MCF 10A (cell line): ENCODE data around the gene PRPF4. TPM values are rescaled to one million over a fixed set of nuclear protein-coding genes. Genes with fewer than 3 reads are reported as not detected.

ENCODE experiments used
- Bru-seq: library from RNA; stranded (reverse); fragments of 400-500 nt; gene quantifications from one replicate; lab custom pipeline; 2021; lab: Mats Ljungman, UMichigan
- BruChase-seq, 2 experiments: library from RNA; stranded (reverse); fragments of 400-500 nt; gene quantifications; one replicate each; lab custom pipeline; 2021; lab: Mats Ljungman, UMichigan
- BruUV-seq: library from RNA; stranded (reverse); fragments of 400-500 nt; replicated peaks from 2 replicates; lab custom pipeline; 2021; lab: Mats Ljungman, UMichigan
- CTCF ChIA-PET: fragments of 300-600 bp; sonication (Branson Sonifier 250); formaldehyde crosslinking; extraction: SDS; loops from one replicate; lab custom pipeline; 2021; ENCODE audit warnings: antibody characterized with exemption, inconsistent platforms; lab: Yijun Ruan, JAX
- POLR2A ChIA-PET: fragments of 300-600, 350-650 bp; sonication (Branson Sonifier 250); formaldehyde crosslinking; extraction: SDS; loops from one replicate; lab custom pipeline; 2020; ENCODE audit warnings: antibody characterized with exemption, inconsistent platforms; lab: Yijun Ruan, JAX
- DNase-seq: peaks from one replicate; pipeline ENCODE4 v3.0.0-alpha.2; 2018; ENCODE audit not compliant: unreplicated experiment
- H3K27ac Mint-ChIP-seq: one replicate; pipeline ENCODE4 v1.8.0; 2022; ENCODE audit warnings: mild to moderate bottlenecking, low read depth, mixed read lengths; ENCODE audit not compliant: unreplicated experiment
- H3K27me3 Mint-ChIP-seq: one replicate; pipeline ENCODE4 v1.8.0; 2022; ENCODE audit warnings: mixed read lengths; ENCODE audit not compliant: insufficient read depth, unreplicated experiment
- H3K36me3 Mint-ChIP-seq: one replicate; pipeline ENCODE4 v1.8.0; 2022; ENCODE audit warnings: mild to moderate bottlenecking, moderate library complexity, mixed read lengths; ENCODE audit not compliant: insufficient read depth, unreplicated experiment
- H3K4me1 Mint-ChIP-seq: one replicate; pipeline ENCODE4 v1.8.0; 2022; ENCODE audit warnings: mixed read lengths; ENCODE audit not compliant: insufficient read depth, unreplicated experiment
- H3K4me3 Mint-ChIP-seq: one replicate; pipeline ENCODE4 v1.8.0; 2022; ENCODE audit warnings: mild to moderate bottlenecking, moderate library complexity, mixed read lengths; ENCODE audit not compliant: unreplicated experiment
- H3K9me3 Mint-ChIP-seq: one replicate; pipeline ENCODE4 v1.8.0; 2022; ENCODE audit warnings: mixed read lengths; ENCODE audit not compliant: unreplicated experiment
- intact Hi-C: fragments of 100-400 bp; cut with micrococcal nuclease; formaldehyde crosslinking; loops from 2 replicates; pipeline ENCODE4 v1.14.1; 2022
- long read RNA-seq: library from polyadenylated mRNA; stranded (forward); transcript quantifications from one replicate; pipeline ENCODE4 v2.0.0, GENCODE V29; 2022
- total RNA-seq: library from RNA; stranded (reverse); gene quantifications from 2 replicates; pipeline ENCODE4 v1.2.3, GENCODE V29; 2022
- TF ChIP-seq, protein P1 (sequence below): fragments of 200-600 bp; IDR thresholded peaks from one replicate; pipeline ENCODE4 v1.8.0; 2022; ENCODE audit warnings: antibody characterized with exemption, mild to moderate bottlenecking; ENCODE audit not compliant: unreplicated experiment

Gene PRPF4
- total RNA-seq (35.6 and 37.3 TPM in 2 replicates), Bru-seq, nascent RNA (percentile 83 among the genes with signal in this experiment), BruChase-seq, experiment 1, labeled RNA remaining after a 6-hour chase (percentile 90 among the genes with signal in this experiment), BruChase-seq, experiment 2, labeled RNA remaining after a 2-hour chase (percentile 87 among the genes with signal in this experiment)
- long read RNA-seq, transcript PRPF4-201 (14 exons, 2,787 nt) = minor isoform, 13 of 92 reads
- long read RNA-seq, transcript PRPF4-202 (14 exons, 3,212 nt) = major isoform, 67 of 92 reads
- long read RNA-seq, partial matches to known transcripts = 10 of 92 reads
- long read RNA-seq, other reads (novel, unspliced or antisense) = 2 of 92 reads

GRCh38 chr9:113275157-113276131, at the start of gene PRPF4, which contains the start of gene CDC26:
Gene PRPF4, plus strand, starts transcription at chr9:113275658. Its CDS starts 86 bp downstream, at chr9:113275744.
Gene CDC26, minus strand, starts transcription at chr9:113275572. Its CDS starts 3,065 bp downstream, at chr9:113272507.
- ChIA-PET CTCF (interaction anchor here (0.6 to 7.2 kb wide), 36 partner anchors 7 to 1070 kb away, joined by 3 to 141 read pairs (median 4); partner anchors contain the start of genes ALAD, C9orf43, FKBP15 and HDHD3), POLR2A (interaction anchor here (0.6 to 8.1 kb wide), 34 partner anchors 8 to 947 kb away, joined by 3 to 99 read pairs (median 4); partner anchors contain the start of genes ALAD, C9orf43, FKBP15 and HDHD3)
- Mint-ChIP-seq H3K36me3 (peaks cover 67% of the 10 kb centered on the region), H3K4me1 (peaks cover 14% of the 10 kb centered on the region), H3K27ac (no peak within 1 kb of the TSS), H3K27me3 (no peaks in the 10 kb centered on the region), H3K9me3 (no peaks in the 10 kb centered on the region), H3K4me3 (no peak within 1 kb of the TSS)
- TF ChIP-seq, protein P1, sequence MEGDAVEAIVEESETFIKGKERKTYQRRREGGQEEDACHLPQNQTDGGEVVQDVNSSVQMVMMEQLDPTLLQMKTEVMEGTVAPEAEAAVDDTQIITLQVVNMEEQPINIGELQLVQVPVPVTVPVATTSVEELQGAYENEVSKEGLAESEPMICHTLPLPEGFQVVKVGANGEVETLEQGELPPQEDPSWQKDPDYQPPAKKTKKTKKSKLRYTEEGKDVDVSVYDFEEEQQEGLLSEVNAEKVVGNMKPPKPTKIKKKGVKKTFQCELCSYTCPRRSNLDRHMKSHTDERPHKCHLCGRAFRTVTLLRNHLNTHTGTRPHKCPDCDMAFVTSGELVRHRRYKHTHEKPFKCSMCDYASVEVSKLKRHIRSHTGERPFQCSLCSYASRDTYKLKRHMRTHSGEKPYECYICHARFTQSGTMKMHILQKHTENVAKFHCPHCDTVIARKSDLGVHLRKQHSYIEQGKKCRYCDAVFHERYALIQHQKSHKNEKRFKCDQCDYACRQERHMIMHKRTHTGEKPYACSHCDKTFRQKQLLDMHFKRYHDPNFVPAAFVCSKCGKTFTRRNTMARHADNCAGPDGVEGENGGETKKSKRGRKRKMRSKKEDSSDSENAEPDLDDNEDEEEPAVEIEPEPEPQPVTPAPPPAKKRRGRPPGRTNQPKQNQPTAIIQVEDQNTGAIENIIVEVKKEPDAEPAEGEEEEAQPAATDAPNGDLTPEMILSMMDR = no peak
- intact Hi-C loops = loop anchor here (1.0 to 2.0 kb wide), 2 partner anchors 54 to 125 kb away; partner anchors contain the start of genes FKBP15, SLC31A1 and SLC31A2
- BruUV-seq = TSS peak; percentile 75
- peak; percentile 97 for DNase-seq

- H3K27me3 Mint-ChIP-seq = no peaks in the 10 kb centered on the region
- H3K4me3 Mint-ChIP-seq = no peak overlapping the region
- no peak for DNase-seq
- no TSS peak for BruUV-seq
- peaks cover 12% of the 10 kb centered on the region for H3K4me1 Mint-ChIP-seq
- CTCF ChIA-PET = no interaction called here
- POLR2A ChIA-PET = no interaction called here
- H3K27ac Mint-ChIP-seq = no peak overlapping the region
- H3K9me3 Mint-ChIP-seq = no peaks in the 10 kb centered on the region
- TF ChIP-seq, protein P1 = no peak
- H3K36me3 Mint-ChIP-seq = peaks cover 26% of the 10 kb centered on the region
- intact Hi-C loops = no loop called here
Measured at GRCh38 chr9:113227436-113227835, 48.0 kb upstream of the PRPF4 start.

GRCh38 chr9:113228130-113228665, 47.3 kb upstream of the PRPF4 start:
- Mint-ChIP-seq H3K9me3 (no peaks in the 10 kb centered on the region), H3K4me1 (peaks cover 10% of the 10 kb centered on the region), H3K27me3 (no peaks in the 10 kb centered on the region), H3K4me3 (no peak overlapping the region), H3K36me3 (peaks cover 26% of the 10 kb centered on the region), H3K27ac (no peak overlapping the region)
- TF ChIP-seq, protein P1 = no peak
- CTCF ChIA-PET = interaction anchor here (1.1 to 1.4 kb wide), 2 partner anchors 21 to 47 kb away, joined by 3 to 6 read pairs; no protein-coding TSS in a partner anchor
- intact Hi-C loops = no loop called here
- BruUV-seq = no TSS peak
- DNase-seq = no peak
- POLR2A ChIA-PET = no interaction called here
